H1 (cell line): ENCODE measurements around the gene TWNK. TPM values are rescaled to one million over a fixed set of nuclear protein-coding genes. Genes with fewer than 3 reads are reported as not detected.

ENCODE experiments used
- CTCF ChIA-PET: fragments of 300-600 bp; sonication (Branson Sonifier 250); formaldehyde crosslinking; loops from one replicate; lab custom pipeline; 2021; ENCODE audit not compliant: partially characterized antibody; lab: Charles Lee
- POLR2A ChIA-PET: fragments of 300-600 bp; sonication (Branson Sonifier 250); formaldehyde crosslinking; loops from one replicate; lab custom pipeline; 2021; ENCODE audit warnings: inconsistent platforms; ENCODE audit not compliant: partially characterized antibody; lab: Charles Lee
- DNase-seq, 2 experiments: peaks; one replicate each; pipeline versions ENCODE4 v3.0.0 to v3.0.0-alpha.2; 2010 to 2022; ENCODE audit warnings: low spot score in 2 of 2, low read depth in 1 of 2, mixed read lengths in 1 of 2
- FAIRE-seq: peaks from 2 replicates; lab custom pipeline; 2011; peaks lifted over from hg19 to GRCh38; lab: Jason Lieb, UNC
- H2AFZ ChIP-seq: 2 replicates; pipeline ENCODE4 v1.8.1; 2012; ENCODE audit warnings: low read length, inconsistent platforms
- H2AK5ac ChIP-seq: 2 replicates; pipeline ENCODE4 v1.6.1; 2013; ENCODE audit warnings: low read depth, low read length
- H2BK120ac ChIP-seq: replicated peaks from 2 replicates; pipeline ENCODE3; 2013; ENCODE audit warnings: low read depth, low read length, inconsistent platforms
- H2BK12ac ChIP-seq: 2 replicates; pipeline ENCODE4 v1.6.1; 2013; ENCODE audit warnings: low read depth, low read length
- H2BK15ac ChIP-seq: 2 replicates; pipeline ENCODE4 v1.6.1; 2013; ENCODE audit warnings: low read length
- H2BK20ac ChIP-seq: 2 replicates; pipeline ENCODE4 v1.6.1; 2013; ENCODE audit warnings: low read length
- H2BK5ac ChIP-seq: 2 replicates; pipeline ENCODE4 v1.6.1; 2013; ENCODE audit warnings: low read depth, low read length
- H3K14ac ChIP-seq: 2 replicates; pipeline ENCODE4 v1.6.1; 2013; ENCODE audit warnings: inconsistent platforms; ENCODE audit not compliant: insufficient read length
- H3K18ac ChIP-seq: 2 replicates; pipeline ENCODE4 v1.6.1; 2013; ENCODE audit warnings: low read length; ENCODE audit errors: extremely low read depth
- H3K23ac ChIP-seq: 2 replicates; pipeline ENCODE4 v1.6.1; 2013; ENCODE audit warnings: inconsistent platforms; ENCODE audit not compliant: insufficient read length
- H3K23me2 ChIP-seq: 2 replicates; pipeline ENCODE4 v1.6.1; 2013; ENCODE audit warnings: low read depth, low read length
- H3K27ac ChIP-seq: 2 replicates; pipeline ENCODE4 v1.6.1; 2011; ENCODE audit warnings: low read depth, low read length, inconsistent platforms
- H3K27me3 ChIP-seq, 4 experiments: replicated peaks in 1 of 4; 1 replicate in 1 of 4; 2 replicates in 3 of 4; pipeline versions ENCODE4 v1.6.1 to v1.8.1; 2011 to 2013; ENCODE audit warnings: low read length in 3 of 4, mild to moderate bottlenecking in 3 of 4, inconsistent platforms in 2 of 4, mixed read lengths in 2 of 4, moderate library complexity in 1 of 4; ENCODE audit not compliant: control insufficient read depth in 3 of 4, insufficient read depth in 3 of 4; ENCODE audit errors: extremely low read depth in 1 of 4
- H3K36me3 ChIP-seq, 4 experiments: 2 replicates each; pipeline versions ENCODE4 v1.6.1 to v1.8.1; 2011 to 2013; ENCODE audit warnings: mild to moderate bottlenecking in 4 of 4, low read length in 3 of 4, moderate library complexity in 2 of 4, control low read depth in 1 of 4, inconsistent platforms in 1 of 4; ENCODE audit not compliant: insufficient read depth in 4 of 4, control insufficient read depth in 2 of 4
- H3K4ac ChIP-seq: replicated peaks from 2 replicates; pipeline ENCODE3; 2013; ENCODE audit warnings: low read length, low read depth, mixed read lengths, inconsistent platforms; ENCODE audit not compliant: insufficient read length
- H3K4me1 ChIP-seq, 4 experiments: replicated peaks in 1 of 4; 1 replicate in 1 of 4; 2 replicates in 3 of 4; pipeline versions ENCODE4 v1.6.1 to v1.8.1; 2011 to 2013; ENCODE audit warnings: low read length in 3 of 4, inconsistent platforms in 2 of 4, mixed read lengths in 1 of 4; ENCODE audit not compliant: insufficient read depth in 4 of 4, control insufficient read depth in 3 of 4
- H3K4me2 ChIP-seq, 2 experiments: 2 replicates each; pipeline versions ENCODE4 v1.6.1 to v1.8.1; 2011 to 2013; ENCODE audit warnings: low read depth in 2 of 2, low read length in 2 of 2, control low read depth in 1 of 2, inconsistent platforms in 1 of 2, mild to moderate bottlenecking in 1 of 2; ENCODE audit not compliant: insufficient read depth in 1 of 2
- H3K4me3 ChIP-seq, 4 experiments: fragments of 200-600, 300-600 bp in 1 of 4; sonication (generic), shearing (Covaris generic), sonication (Bioruptor Twin) in 1 of 4; 2 replicates each; pipeline versions ENCODE4 v1.5.1 to v1.8.1; 2011 to 2016; ENCODE audit warnings: low read length in 4 of 4, low read depth in 3 of 4, control low read depth in 2 of 4, inconsistent platforms in 2 of 4, mild to moderate bottlenecking in 2 of 4, mixed read lengths in 1 of 4, moderate library complexity in 1 of 4; ENCODE audit not compliant: insufficient read depth in 2 of 4; ENCODE audit errors: extremely low read depth in 1 of 4
- H3K56ac ChIP-seq: replicated peaks from 2 replicates; pipeline ENCODE3; 2013; ENCODE audit warnings: low read depth, mild to moderate bottlenecking, mixed read lengths, low read length, inconsistent platforms; ENCODE audit not compliant: insufficient read length
- H3K79me1 ChIP-seq: 2 replicates; pipeline ENCODE4 v1.6.1; 2013; ENCODE audit warnings: low read depth, low read length, control low read depth
- H3K79me2 ChIP-seq, 2 experiments: 2 replicates each; pipeline versions ENCODE4 v1.6.1 to v1.8.1; 2012 to 2013; ENCODE audit warnings: low read length in 2 of 2, mild to moderate bottlenecking in 2 of 2, inconsistent platforms in 1 of 2; ENCODE audit not compliant: insufficient read depth in 2 of 2, control insufficient read depth in 1 of 2
- H3K9ac ChIP-seq, 4 experiments: replicated peaks in 1 of 4; 1 replicate in 1 of 4; 2 replicates in 3 of 4; pipeline versions ENCODE4 v1.6.1 to v1.8.1; 2011 to 2013; ENCODE audit warnings: low read depth in 3 of 4, low read length in 3 of 4, control low read depth in 2 of 4, mild to moderate bottlenecking in 2 of 4, moderate library complexity in 2 of 4, inconsistent platforms in 1 of 4; ENCODE audit errors: extremely low read depth in 1 of 4
- H3K9me3 ChIP-seq, 2 experiments: 2 replicates each; pipeline versions ENCODE4 v1.6.1 to v1.8.1; 2012 to 2013; ENCODE audit warnings: mild to moderate bottlenecking in 2 of 2, moderate library complexity in 2 of 2, control low read depth in 1 of 2, inconsistent platforms in 1 of 2, low read depth in 1 of 2, low read length in 1 of 2, mixed read lengths in 1 of 2; ENCODE audit not compliant: insufficient read depth in 2 of 2
- H4K20me1 ChIP-seq, 2 experiments: replicated peaks in 1 of 2; 2 replicates each; pipeline versions ENCODE3 to v1.8.1; 2011 to 2013; ENCODE audit warnings: inconsistent platforms in 2 of 2, low read length in 2 of 2, mild to moderate bottlenecking in 1 of 2; ENCODE audit not compliant: insufficient read depth in 2 of 2, control insufficient read depth in 1 of 2
- H4K5ac ChIP-seq: 2 replicates; pipeline ENCODE4 v1.6.1; 2013; ENCODE audit warnings: low read length, low read depth, mixed read lengths, inconsistent platforms; ENCODE audit not compliant: insufficient read length
- H4K8ac ChIP-seq: 2 replicates; pipeline ENCODE4 v1.8.0; 2013; ENCODE audit warnings: mild to moderate bottlenecking, moderate library complexity, low read length, inconsistent platforms; ENCODE audit not compliant: insufficient read depth; ENCODE audit errors: extremely low read depth
- H4K91ac ChIP-seq: replicated peaks from 2 replicates; pipeline ENCODE3; 2013; ENCODE audit warnings: low read length, mixed read lengths, inconsistent platforms; ENCODE audit not compliant: insufficient read length
- ATF3 ChIP-seq: IDR thresholded peaks from 2 replicates; pipeline ENCODE4 v1.6.1; 2011; ENCODE audit warnings: low read depth, mild to moderate bottlenecking, low read length; ENCODE audit not compliant: insufficient read depth
- CTCF ChIP-seq, 3 experiments: IDR thresholded peaks; 1 replicate in 2 of 3; 2 replicates in 1 of 3; pipeline versions ENCODE4 v1.5.1 to v1.6.1; 2011; ENCODE audit warnings: low read length in 3 of 3, mild to moderate bottlenecking in 3 of 3, inconsistent platforms in 2 of 3, low read depth in 1 of 3, moderate library complexity in 1 of 3; ENCODE audit not compliant: insufficient read depth in 1 of 3; ENCODE audit errors: control extremely low read depth in 1 of 3
- EZH2 ChIP-seq: fragments of 200-600 bp; sonication (generic); IDR thresholded peaks from 2 replicates; pipeline ENCODE4 v1.7.1; 2012; ENCODE audit warnings: low read depth, mild to moderate bottlenecking, moderate library complexity, low read length, inconsistent platforms; ENCODE audit not compliant: severe bottlenecking
- FOSL1 ChIP-seq: IDR thresholded peaks from 2 replicates; pipeline ENCODE4 v1.6.1; 2011; ENCODE audit warnings: mild to moderate bottlenecking, low read depth, low read length, moderate library complexity; ENCODE audit not compliant: insufficient read depth
- MAX ChIP-seq: IDR thresholded peaks from 2 replicates; pipeline ENCODE4 v1.6.1; 2012; ENCODE audit warnings: inconsistent platforms
- POLR2A ChIP-seq, 2 experiments: IDR thresholded peaks; 1 replicate in 1 of 2; 2 replicates in 1 of 2; pipeline ENCODE4 v1.6.1; 2011; ENCODE audit warnings: low read depth in 2 of 2, low read length in 2 of 2, mild to moderate bottlenecking in 2 of 2; ENCODE audit errors: control extremely low read depth in 1 of 2
- RBBP5 ChIP-seq: IDR thresholded peaks from 2 replicates; pipeline ENCODE4 v1.7.1; 2012; ENCODE audit warnings: low read depth, mild to moderate bottlenecking, inconsistent platforms, low read length, moderate library complexity, borderline replicate concordance
- SP2 ChIP-seq: IDR thresholded peaks from 2 replicates; pipeline ENCODE4 v1.6.1; 2012; ENCODE audit warnings: mild to moderate bottlenecking, low read length, inconsistent platforms
- TBP ChIP-seq: IDR thresholded peaks from 2 replicates; pipeline ENCODE4 v1.6.1; 2011; ENCODE audit warnings: low read depth, low read length, improper control_type of control experiment
- WGBS, 2 experiments: shearing (Covaris generic) in 1 of 2; methylation state at CpG; one replicate each; pipeline versions ENCODE4 v1.1.6 to v1.1.7; 2013 to 2015; ENCODE audit warnings: low lambda C conversion rate in 2 of 2, mixed read lengths in 2 of 2, inconsistent platforms in 1 of 2, low coverage in 1 of 2, missing lambda C conversion rate in 1 of 2; ENCODE audit not compliant: insufficient replicate concordance in 2 of 2, insufficient coverage in 1 of 2, insufficient read length in 1 of 2; ENCODE audit errors: extremely low coverage in 1 of 2, missing lambda C conversion rate in 1 of 2; 5-methylcytosine and 5-hydroxymethylcytosine counted together
- polyA plus RNA-seq, 7 experiments: library from polyadenylated mRNA; depleted of rRNA in 3 of 7; stranded (reverse) in 5 of 7; unstranded in 2 of 7; fragments of >200 nt in 5 of 7; fragments of 200-250 nt in 2 of 7; gene quantifications; 1 replicate in 5 of 7; 2 replicates in 1 of 7; 4 replicates in 1 of 7; pipeline versions ENCODE4 v1.2.1 to v1.2.3, GENCODE V29; 2011 to 2013; ENCODE audit warnings: missing spikeins in 2 of 7, mixed read lengths in 2 of 7
- total RNA-seq: library from RNA; stranded (reverse); fragmentation: NEBNext Ultra II Directional; extraction: Animal tissue kit (Norgen Biotek cat#: 25700); gene quantifications from 2 replicates; pipeline ENCODE4 v1.2.1, GENCODE V29; 2021

Gene TWNK
- total and polyA plus RNA-seq, 2 of the 8 experiments (the other 6 are each of a cell fraction or from before 2014, with no cell fraction given): 15.4 to 32.5 TPM

GRCh38 chr10:101022967-101023705 lies 35.8 kb downstream of the TWNK start:
- H4K91ac ChIP-seq: no peak overlapping the region
- WGBS, 2 experiments: 93% methylated on average over 11 of the region's 15 CpGs; no CpG with 5 or more reads in 1 of the 2 experiments
- no peak overlapping the region for H3K4ac ChIP-seq
- no peak overlapping the region for H3K9ac ChIP-seq
- H2BK5ac ChIP-seq: no peak overlapping the region
- peaks cover 7 to 19% (median 14%) of the 10 kb centered on the region in 4 experiments for H3K27me3 ChIP-seq
- CTCF ChIA-PET: interaction anchor here (0.7 to 51.8 kb wide), 6 partner anchors 6 to 1223 kb away, joined by 3 to 2176 read pairs (median 84); partner anchors contain the start of gene KAZALD1
- TF ChIP-seq ATF3: no peak
- no peak for TF ChIP-seq MAX
- no peak for TF ChIP-seq SP2
- no peak for TF ChIP-seq RBBP5
- no peak for TF ChIP-seq TBP
- TF ChIP-seq POLR2A (IDR thresholded peaks at IDR 0.05; ENCODE audit: control extremely low read depth in 1 of 2, low read depth in 2 of 2, low read length in 2 of 2): no peak
- no peak for TF ChIP-seq CTCF (IDR thresholded peaks at IDR 0.05; ENCODE audit: control extremely low read depth in 1 of 3, insufficient read depth in 1 of 3, low read depth in 1 of 3, low read length in 3 of 3)
- no peak for TF ChIP-seq FOSL1
- TF ChIP-seq EZH2: no peak
- H2AK5ac ChIP-seq: no peak overlapping the region
- H3K23ac ChIP-seq: no peak overlapping the region
- H3K18ac ChIP-seq: no peak overlapping the region
- no peaks in the 10 kb centered on the region for H3K36me3 ChIP-seq
- FAIRE-seq (no peak), DNase-seq (no peak)
- no peak overlapping the region for H3K14ac ChIP-seq
- H3K27ac ChIP-seq: no peak overlapping the region
- no peak overlapping the region for H2BK15ac ChIP-seq
- H3K4me2 ChIP-seq: no peak overlapping the region
- H2AFZ ChIP-seq: no peak overlapping the region
- H3K4me1 ChIP-seq: peaks cover 0 to 6% (median 3%) of the 10 kb centered on the region in 4 experiments; a peak in 4 of 7 replicates
- H4K8ac ChIP-seq: no peak overlapping the region
- peaks cover 7% of the 10 kb centered on the region; the same call in 1 of the 2 replicates for H3K23me2 ChIP-seq
- H2BK120ac ChIP-seq: no peak overlapping the region
- H2BK12ac ChIP-seq: no peak overlapping the region
- H3K56ac ChIP-seq: no peak overlapping the region
- POLR2A ChIA-PET: interaction anchor here (1.1 kb wide), 1 partner anchor 9 kb away, joined by 4 read pairs; no protein-coding TSS in a partner anchor
- H3K4me3 ChIP-seq: no peak overlapping the region
- no peak overlapping the region for H4K5ac ChIP-seq
- H4K20me1 ChIP-seq: peaks cover 0 to 1% of the 10 kb centered on the region in 2 experiments
- H3K79me1 ChIP-seq: no peaks in the 10 kb centered on the region
- H3K9me3 ChIP-seq: no peaks in the 10 kb centered on the region
- H2BK20ac ChIP-seq: no peak overlapping the region
- no peaks in the 10 kb centered on the region for H3K79me2 ChIP-seq
